Measurements from ENCODE around the gene ID2.

Gene ID2

DNA sequence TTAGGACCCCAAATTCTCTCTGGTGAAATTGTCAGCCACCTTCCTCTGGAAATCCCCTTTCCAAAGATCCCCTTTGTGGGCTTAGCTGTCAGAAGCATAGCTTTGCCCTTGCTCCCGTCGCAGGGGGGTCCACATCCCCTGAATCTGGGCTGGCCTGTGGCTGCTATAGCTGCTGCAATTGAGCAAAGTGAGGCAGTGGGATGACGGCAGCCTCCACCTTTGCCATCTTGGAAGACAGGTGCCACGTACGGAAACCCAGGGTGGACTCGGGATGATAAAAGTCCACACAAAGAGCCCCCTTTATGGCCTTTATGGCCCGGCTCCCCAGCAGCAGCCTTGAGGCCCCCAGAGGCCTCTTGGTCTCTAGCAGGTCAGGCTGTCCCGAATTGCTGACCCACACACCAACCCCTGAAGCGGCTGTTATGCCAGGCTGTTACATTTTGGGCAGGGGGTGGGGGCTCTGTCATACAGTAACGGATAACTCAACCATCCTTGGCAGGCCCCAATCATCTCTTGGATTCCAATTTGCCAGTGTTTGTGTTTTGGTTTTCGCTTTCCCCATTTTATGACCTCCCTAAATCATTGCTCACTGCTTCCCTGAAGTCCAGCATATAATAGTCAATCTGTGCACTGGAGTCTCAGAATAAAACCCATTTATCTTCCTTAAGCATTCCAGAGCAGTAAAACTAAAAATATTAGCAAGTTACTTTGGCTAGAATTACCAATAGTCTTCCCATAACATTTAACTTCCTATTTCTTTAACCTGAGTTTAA lies 33.2 kb upstream of the ID2 start:
- no peak for DNase-seq

DNA sequence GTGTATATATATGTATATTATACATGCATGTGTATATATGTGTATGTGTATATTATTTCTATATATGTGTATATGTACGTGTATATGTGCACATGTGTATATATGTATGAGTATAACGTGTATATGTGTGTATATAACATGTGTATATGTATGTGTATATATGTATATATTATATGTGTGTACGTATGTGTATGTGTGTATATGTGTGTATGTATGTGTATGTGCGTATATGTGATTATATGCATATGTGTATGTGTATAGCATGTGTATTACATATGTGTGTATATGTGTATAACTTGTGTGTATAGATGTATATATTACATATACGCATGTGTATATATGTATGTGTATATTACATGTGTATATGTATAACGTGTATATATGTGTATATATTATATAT lies 32.1 kb upstream of the ID2 start:
- no peak for DNase-seq

DNA sequence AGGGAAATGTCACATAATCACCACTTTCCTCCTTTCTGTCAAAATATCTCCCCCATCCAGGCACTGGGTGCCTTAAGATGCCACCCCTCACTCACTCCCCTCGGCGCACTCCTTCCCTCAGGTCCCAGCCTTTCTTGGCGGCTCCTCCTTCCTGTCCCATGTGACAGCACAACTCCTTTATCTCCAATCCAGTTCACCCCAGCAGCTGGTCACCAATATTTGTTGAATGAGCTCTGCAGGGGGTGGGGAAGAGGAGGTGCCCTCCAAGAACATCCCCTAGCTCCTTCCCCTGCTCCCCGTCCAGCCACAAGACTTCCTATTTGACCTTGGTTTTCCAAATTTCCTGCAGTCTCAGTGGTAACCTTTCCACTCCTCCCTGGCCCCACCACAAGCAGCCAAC lies 31.6 kb upstream of the ID2 start:
- no peak for DNase-seq

DNA sequence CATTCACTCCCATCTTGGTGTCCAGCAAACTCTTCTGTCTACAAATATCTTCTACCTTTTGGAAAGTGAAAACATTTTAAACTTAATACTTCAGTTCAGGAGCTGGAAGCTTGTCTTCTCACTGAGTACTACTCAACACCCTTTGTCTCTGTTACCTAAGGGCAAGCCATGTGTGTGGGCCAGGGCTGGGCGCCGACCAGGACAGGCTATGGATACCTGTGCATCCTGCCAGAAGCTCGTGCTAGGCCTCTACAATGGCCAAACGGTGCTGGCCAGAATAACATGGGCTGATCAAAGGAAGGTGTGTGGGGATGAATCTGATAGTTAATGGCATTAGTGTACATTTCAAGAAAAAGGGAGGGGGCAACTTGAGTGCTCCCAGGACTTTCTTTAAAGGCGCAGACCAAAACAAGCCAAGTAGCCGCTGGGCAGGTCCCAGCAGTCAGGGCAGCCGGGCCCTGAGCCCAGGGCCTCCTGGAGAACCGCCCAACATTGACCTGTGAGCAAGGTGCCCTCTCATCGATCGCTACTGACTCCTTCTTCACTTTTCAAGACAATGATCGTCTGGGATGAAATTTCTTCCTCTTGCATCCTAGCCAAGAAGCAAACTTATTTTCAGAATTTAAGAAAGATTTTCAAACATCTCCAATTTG lies 29.0 kb upstream of the ID2 start:
- no peak for DNase-seq

DNA sequence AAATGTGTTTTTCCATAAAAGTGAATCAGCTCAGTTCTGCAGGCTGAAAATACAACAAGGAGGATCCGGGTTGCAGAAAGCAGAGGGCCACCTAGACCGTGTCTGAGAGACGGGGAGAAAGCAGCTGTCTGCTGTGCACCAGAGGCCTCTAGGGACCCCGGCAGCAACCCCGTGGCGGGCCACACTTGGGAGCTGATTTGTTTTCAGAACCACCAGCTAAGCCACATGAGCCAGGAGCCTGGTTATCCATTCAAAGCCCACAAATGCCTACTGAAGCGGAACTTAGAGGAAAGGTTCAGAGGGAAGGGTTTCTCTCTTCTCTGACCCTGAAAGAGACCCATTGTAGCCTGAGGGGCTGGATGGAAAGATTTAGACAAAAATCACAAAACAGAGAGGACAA lies 28.4 kb upstream of the ID2 start:
- no peak for DNase-seq

DNA sequence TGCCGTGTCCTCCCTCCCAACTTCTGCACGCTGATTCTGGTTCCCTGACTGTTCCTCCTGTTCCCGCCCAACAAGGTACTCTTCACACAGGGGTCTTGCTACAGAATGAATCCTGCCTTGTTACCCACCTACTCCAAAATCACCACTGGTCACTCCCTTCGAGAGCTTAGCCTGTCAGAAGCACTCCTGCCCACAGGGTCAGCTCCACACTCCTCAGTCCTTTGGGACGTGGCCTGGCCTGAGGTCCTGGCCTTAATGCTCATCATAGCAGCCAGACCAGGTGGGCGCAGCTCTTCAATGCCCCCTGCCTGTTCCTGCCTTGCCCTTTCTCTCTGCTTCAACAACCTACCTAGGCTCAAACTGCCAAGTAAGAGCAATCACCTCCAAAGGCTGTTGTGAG lies 27.8 kb upstream of the ID2 start:
- no peak for DNase-seq

DNA sequence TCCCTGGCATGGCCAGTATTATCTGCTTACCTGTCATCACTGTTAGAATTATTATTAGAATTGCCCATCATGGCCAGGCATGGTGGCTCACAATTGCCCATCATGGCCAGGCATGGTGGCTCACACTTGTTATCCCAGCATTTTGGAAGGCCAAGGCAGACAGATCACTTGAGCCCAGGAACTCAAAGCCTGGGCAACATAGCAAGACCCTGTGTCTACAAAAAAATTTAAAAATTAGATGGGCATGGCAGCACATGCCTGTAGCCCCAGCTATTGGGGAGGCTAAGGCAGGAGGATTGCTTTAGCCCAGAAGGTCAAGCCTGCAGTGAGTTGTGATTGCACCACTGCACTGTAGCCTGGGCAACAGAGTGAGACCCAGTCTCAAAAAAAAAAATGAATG lies 27.4 kb upstream of the ID2 start:
- DNase-seq = no peak

DNA sequence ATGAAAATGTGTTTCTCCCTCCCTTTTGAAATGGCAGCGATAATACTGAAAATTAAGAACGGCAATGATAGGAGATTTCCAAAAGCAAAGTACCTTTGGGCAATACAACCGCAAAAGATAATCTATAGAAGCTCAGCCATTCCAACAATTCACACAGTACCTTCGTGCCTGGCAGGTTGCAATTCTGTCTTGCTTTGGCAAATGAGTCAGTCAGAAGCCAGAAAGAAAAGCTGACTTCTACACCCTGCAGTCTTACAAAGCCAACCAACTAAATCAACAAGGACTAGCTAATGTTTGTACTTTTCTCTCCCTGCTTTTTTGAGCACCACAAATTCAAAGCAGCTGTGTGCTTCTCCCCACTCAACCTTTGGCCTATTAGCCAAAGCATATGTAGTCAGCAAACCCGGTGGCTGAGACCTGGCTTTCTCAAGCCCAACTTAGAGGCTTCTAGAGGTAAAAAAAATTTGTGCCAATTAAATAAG lies 25.7 kb upstream of the ID2 start:
- no peak for DNase-seq

DNA sequence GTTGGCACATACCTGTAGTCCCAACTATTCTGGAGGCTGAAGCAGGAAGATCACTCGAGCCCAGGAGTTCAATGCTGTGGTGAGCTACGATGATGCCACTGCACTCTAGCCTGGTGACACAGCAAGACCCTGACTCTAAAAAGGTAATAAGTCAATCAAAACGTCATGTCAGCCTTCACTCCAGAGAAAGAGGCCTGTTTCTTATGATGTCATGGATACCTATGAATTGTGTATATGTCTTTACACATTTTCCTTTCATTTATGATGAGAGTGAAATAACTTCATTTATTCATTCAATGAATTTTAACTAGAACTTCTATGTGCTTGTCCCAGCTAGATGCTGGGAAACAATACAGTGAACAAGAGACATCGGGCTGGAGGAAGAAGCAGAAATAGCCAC lies 25.0 kb upstream of the ID2 start:
- DNase-seq = no peak

DNA sequence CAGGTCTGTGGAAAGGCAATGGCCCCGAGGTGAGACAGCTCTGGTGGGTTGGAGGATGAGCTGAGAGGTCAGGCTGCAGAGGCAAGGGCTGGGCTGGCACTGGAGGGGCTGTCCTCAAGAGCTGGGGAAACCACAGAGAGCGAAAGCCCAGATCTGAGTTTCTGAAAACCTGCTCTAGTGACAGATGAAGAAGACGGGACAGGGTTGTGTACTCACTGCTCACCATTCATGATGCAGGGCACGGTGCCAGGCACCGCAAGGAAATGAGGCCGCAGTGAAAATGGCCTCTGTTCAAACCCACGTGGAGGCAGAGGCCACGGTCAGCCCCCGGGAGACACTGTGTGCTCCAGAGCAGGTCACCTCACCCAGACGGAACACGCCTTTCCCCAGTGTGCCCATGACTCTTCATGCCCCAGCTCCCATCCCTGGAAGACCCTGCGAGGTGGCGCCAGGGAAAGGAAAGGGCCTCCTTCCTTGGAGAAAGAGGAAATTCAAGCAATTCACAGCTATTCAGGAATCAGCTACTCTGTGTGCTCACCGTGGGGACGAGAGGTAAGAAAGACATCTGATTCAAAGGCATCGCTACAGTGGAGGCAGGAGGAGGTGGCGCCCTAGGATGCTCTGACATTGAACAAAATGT lies 24.3 kb upstream of the ID2 start:
- no peak for DNase-seq

DNA sequence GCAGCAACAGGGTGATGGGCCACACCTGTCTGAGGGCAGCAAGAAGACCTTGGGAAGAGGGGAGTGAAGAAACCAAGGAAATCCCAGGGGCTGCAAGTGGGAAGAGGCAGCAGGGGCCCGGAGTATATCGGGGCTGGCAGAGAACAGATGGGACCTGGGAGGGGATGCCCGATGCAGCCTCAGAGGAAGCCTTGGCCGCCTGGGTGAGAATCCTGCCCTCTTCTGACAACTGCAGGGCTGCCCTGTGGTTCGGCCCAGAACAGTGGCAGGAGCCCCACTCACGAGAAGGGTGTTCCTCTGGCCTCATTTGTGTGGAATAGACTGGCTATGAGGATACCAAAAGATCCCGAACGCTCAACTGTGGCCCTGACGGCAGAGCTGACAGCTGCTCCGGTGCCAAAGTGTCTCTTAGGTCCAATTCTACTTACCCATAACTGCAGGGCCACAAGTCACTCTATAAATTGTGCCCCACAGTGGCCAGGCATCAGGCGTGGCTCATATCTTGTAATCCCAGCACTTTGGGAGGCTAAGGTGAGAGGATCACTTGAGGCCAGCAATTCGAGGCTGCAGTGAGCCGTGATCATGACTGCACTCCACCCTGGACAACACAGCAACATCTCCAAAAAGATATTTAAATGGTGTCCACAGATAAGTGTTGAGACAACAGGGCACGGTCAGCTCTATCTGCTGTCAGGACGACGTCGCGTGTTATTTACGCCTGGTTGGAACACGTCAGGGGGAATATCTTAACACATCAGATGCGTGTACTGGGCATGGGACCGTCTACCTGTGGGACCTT lies 23.6 kb upstream of the ID2 start:
- DNase-seq = no peak

DNA sequence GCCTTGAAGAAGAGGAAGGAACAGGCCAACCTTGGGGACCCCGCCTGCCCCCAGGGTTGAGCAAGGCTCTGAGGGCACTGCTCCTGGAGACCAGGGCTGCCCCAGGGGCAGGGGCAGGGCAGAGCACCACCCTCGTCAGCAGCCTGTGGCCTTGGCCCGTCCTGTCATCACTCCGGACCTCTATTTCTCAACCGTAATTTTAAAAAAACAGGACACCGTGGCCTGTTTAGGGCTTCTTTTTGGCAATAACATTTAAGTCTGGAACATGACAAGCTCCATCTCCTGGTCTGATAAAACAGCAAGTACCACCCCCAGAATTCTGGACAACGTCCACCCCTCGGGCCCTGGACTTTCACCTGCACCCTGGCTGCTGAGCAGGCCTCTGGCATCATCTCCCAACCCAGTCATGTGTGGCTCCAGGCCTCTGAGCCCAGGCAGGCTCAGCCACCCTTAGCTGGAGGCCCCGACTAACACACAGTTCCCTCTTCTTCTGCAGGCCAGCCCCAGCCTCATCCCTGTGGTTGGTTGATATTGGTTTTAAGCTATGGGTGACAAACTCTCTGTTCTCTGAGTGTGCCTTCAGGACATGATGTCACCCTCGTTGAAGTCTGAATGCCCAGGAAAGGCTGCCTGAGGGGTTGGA lies 22.6 kb upstream of the ID2 start:
- no peak for DNase-seq

DNA sequence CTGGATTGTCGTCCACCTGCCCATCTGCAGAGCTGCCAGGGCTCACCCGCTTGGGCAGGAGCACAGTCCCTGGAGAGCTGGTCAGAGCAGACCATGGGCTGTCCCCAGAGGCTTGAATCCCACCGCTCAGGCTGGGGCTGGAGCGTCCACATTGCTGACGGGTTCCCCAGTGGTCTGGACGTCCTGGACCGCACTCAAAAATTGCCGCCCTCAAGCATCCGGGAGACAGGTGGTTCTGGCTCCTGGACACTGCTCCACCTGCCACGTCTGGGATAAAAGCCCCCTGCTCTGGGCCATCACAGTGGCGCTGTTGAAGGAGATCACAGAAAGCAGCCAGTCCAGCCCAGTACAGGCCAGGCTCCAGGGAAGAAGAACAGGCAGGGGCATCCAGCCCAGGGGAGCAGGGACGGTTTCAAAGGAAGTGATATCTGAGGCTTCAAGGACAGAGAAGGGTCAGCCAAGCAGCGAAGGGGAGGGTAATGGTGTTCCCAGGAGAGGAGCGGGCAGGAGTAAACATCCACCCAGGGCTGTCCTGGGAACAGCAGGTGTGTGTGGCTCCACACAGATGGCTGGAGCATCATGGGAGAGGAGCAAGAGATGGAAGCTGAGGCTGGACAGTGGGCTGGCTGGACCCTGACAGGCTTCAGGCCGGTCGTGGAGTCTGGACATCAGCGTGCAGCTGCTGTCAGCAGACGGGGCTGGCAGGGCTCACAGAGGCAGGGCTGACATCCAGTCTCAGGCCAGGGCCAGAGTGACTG lies 21.9 kb upstream of the ID2 start:
- DNase-seq = no peak

DNA sequence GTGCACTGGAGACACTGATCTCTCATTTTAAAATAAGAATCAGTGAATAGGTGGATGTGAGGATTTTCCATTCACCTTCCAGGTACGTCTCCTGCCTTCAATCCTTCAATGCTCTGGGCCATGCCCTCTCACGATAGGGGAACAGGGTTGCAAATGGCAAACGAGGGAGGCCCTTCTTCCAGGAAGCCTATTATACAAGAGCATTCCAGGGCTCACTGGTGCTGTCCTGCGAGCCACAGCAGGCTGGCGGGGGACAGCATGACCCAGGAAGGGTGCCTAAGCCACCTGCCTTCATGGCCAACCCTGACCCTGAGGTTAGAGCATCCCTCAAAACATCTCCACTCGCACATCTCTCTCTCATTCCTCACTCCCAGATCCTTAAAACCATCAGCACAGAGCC lies 20.6 kb upstream of the ID2 start:
- no peak for DNase-seq

DNA sequence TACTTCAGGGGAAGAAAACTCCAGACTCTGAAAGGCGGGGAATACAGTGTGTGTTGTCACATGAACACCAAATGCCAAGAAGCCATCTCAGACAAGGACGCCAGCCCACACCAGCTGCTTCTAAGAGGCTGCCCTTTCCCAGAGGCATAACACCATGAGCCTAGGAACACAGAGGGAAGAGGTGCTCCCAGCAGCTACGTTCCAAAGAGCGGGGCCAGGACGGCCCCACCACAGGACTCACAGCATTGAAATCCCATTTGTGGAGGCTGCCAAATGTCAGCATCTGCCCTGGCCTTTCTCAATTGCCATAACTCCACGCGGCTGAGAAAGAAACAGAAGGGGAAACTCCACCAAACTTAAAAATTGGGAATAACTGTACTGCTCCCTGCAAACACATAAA lies 20.1 kb upstream of the ID2 start:
- no peak for DNase-seq

DNA sequence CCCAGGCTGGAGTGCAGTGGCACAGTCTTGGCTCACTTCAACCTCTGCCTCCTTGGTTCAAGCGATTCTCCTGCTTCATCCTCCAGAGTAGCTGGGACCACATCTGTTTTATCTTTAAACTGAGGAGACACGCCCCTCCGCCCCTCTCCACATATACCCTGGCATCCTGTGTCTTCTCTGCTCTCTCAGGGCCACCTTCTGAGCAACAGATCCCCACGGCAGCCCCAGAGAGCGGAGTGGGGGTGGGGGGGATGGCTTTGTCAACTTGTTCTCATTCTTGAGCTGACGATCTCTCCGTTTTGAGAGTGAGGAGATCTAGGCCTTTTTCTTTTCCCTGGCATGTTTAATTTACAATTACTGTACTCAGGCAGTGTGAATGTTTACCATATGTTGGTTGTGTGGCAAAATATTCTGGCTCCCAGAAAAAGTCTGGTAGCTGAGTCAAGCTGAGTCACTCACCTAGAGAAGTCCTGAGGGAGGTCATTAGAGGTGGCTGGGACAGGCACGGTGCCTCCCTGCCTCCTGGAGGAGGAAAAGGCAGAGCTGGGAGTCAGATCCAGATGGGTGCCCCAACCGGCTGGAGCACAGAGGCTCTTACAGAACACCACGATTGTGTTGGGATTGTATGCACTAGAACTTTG lies 19.5 kb upstream of the ID2 start:
- DNase-seq = no peak

DNA sequence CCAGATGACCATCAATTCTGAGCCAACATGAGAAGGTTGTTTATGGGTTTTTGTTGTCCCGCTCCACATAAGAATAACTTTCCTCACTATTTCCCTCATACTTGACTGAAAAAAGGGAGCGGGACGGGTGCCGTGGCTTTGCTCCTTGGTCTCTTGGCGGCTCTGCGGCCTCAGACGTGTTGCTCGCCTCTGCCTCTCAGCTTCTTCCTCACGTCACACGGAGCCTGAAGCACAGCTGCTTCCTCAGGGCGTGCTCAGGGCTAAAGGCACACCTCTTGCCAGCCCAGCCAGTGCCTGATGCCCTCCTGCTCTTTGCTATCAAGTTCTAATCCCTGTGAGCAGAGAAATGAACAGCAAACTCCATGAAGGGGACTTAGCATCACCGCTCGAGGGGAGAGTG lies 17.9 kb upstream of the ID2 start:
- no peak for DNase-seq

DNA sequence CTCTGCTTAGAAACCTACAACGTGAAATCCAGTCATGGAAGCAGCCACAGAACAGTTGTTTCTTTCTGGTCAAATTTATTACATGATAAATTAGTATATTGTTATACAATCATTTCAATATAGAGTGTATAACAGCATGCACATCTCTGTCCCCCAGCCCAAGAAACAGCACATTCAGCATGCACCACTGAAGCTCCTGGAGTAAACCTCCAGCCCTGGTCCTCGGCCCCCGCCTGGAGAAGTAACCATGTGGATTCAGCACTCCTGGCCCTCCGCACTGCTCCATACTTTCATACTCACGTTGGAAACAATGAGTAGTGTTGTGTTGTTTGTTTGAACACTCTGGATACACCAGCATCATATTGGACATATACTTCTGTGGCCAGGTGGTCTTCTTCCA lies 15.3 kb upstream of the ID2 start:
- no peak for DNase-seq

DNA sequence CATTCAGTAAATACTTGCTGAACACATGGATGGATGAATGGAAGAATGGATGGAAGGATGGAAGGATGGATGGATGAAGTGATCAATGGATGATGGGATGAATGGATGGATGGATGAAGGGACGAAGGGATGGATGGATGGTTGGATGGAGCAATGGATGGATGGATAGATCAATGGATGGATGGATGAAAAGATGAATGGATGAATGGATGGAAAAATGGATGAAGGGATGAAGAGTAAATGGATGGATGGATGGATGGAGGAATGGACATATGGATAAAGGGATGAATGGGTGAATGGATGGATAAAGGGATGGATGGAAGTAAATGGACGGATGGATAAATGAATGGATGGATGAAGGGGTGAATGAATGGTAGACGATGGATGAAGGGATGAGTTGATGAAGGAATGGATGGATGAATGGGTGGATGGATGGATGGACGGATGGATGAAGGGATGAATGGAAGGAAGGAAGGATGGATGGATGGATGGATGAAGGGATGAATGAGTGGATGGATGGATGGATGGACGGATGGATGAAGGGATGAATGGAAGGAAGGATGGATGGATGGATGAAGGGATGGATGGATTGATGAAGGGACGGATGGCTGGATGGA lies 13.9 kb upstream of the ID2 start:
- DNase-seq = no peak

DNA sequence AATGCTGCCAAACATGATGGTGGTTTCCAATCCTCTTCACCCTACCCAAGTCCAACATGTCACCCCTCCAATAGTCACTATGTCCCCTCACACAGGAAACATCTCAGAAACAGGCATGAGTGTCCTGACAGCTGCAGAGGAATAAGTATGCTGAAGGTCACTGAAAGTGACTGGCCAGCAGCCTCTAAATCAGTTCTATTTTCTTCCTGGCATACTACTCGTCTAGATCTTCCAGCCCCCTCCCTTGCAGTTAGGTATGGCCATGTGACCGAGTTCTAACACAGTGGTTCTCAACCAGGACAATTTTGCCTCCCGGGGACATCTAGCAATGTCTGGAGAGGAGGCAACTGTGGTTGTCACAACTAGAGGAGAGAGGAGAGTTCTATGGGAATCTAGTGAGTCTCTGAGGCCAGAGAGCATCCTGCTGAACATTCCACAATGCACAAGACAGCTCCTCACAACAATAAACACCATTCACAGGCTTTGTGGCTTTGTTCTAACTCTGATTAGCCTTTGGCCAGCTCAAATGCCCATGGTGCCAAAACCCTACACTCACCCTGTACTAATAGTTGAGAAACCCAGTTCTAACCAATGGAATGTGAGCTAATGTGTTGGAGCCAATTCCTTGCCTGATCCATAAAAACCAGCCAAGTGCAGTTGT lies 12.6 kb upstream of the ID2 start:
- DNase-seq = no peak

DNA sequence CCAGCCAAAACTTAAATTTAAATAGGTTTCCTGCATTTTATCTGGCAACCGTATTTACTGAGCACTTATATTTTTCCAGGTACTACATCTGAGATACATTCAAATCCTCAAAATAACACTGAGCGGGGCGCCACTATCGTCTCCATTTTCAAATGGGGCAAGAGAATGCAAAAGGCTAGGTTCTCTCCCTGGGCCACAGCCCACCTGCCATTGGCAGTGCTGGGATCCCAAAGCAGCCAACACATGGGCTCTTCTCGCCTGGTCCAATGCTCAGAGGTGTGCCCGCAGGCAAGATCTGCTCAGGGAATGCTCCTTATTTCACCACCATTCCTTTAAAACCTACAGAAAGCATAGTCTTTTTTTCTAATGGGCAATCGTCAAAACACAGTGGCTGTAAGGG lies 11.3 kb upstream of the ID2 start:
- DNase-seq = no peak
